Measurements from ENCODE around the gene IFIT2. TPM values are rescaled to one million over a fixed set of nuclear protein-coding genes. Genes with fewer than 3 reads are reported as not detected.

The IFIT2 gene
- total RNA-seq, 1 experiment from 2014 or later = 0.15 TPM

GRCh38 chr10:89252225-89252585, 49.6 kb upstream of the IFIT2 start:
- no peak for DNase-seq (ENCODE audit: low spot score)

More at GRCh38 chr10:89252225-89252585, 49.6 kb upstream of the IFIT2 start:
- ATAC-seq = no peak
- ChIA-PET POLR2A (no interaction called here), CTCF (interaction anchor here (0.7 to 2.5 kb wide), 8 partner anchors 10 to 394 kb away, joined by 3 to 15 read pairs (median 6); partner anchors contain the start of gene CH25H)
- peaks cover 9% of the 10 kb centered on the region; the same call in 1 of the 2 replicates for H3K27me3 Mint-ChIP-seq (ENCODE audit: low read depth)
- peaks cover 32% of the 10 kb centered on the region for H3K9me3 Mint-ChIP-seq
- H3K4me1 Mint-ChIP-seq = peaks cover 14% of the 10 kb centered on the region
- TF ChIP-seq CREM (CRISPR knock-in tag; IDR thresholded peaks at IDR 0.05) (no peak), NFE2L1 (CRISPR knock-in tag; IDR thresholded peaks at IDR 0.05) (no peak), ARID4B (CRISPR knock-in tag; IDR thresholded peaks at IDR 0.05; ENCODE audit: borderline replicate concordance) (no peak), ZNF532 (CRISPR knock-in tag; IDR thresholded peaks at IDR 0.05; ENCODE audit: borderline replicate concordance) (no peak), NR3C1 (CRISPR knock-in tag; conservative IDR thresholded peaks at IDR 0.05; ENCODE audit: low read depth) (no peak), ZMAT4 (CRISPR knock-in tag; IDR thresholded peaks at IDR 0.05) (no peak), NR1H2 (CRISPR knock-in tag; IDR thresholded peaks at IDR 0.05) (no peak), ZSCAN18 (CRISPR knock-in tag; IDR thresholded peaks at IDR 0.05) (no peak), ZNF281 (CRISPR knock-in tag; IDR thresholded peaks at IDR 0.05) (no peak), ZNF138 (CRISPR knock-in tag; conservative IDR thresholded peaks at IDR 0.05) (no peak), ZNF121 (CRISPR knock-in tag; IDR thresholded peaks at IDR 0.05) (no peak), HMGXB4 (CRISPR knock-in tag; IDR thresholded peaks at IDR 0.05) (no peak)
- no peak overlapping the region for H3K4me3 Mint-ChIP-seq
- H3K36me3 Mint-ChIP-seq = peaks cover 30% of the 10 kb centered on the region
- H3K27ac Mint-ChIP-seq = no peak overlapping the region
